ACC112 (cell line): ENCODE results near the gene LRP1-AS.

Source experiments
- H2AFZ ChIP-seq: fragments of 200-600 bp; sonication (generic); one replicate; pipeline ENCODE4 v1.6.0; 2017; ENCODE audit warnings: antibody characterized with exemption, low read length; ENCODE audit not compliant: unreplicated experiment
- H3K27ac ChIP-seq: fragments of 200-600 bp; sonication (generic); 2 replicates; pipeline ENCODE4 v1.5.1; 2014; ENCODE audit warnings: low read depth, mild to moderate bottlenecking, antibody characterized with exemption, low read length, moderate library complexity
- H3K27me3 ChIP-seq: fragments of 200-600 bp; sonication (generic); 2 replicates; pipeline ENCODE4 v1.6.1; 2014; ENCODE audit warnings: mild to moderate bottlenecking, antibody characterized with exemption, low read length, moderate library complexity, mixed read lengths; ENCODE audit not compliant: insufficient read depth
- H3K36me3 ChIP-seq: fragments of 200-600 bp; sonication (generic); 2 replicates; pipeline ENCODE4 v1.6.1; 2016; ENCODE audit warnings: mild to moderate bottlenecking, antibody characterized with exemption, low read length, moderate library complexity, mixed read lengths; ENCODE audit not compliant: insufficient read depth
- H3K4me1 ChIP-seq: fragments of 200-600 bp; sonication (generic); one replicate; pipeline ENCODE4 v1.6.1; 2016; ENCODE audit warnings: low read length, mixed read lengths; ENCODE audit not compliant: insufficient read depth, unreplicated experiment, control insufficient read depth
- H3K4me3 ChIP-seq: fragments of 200-600 bp; sonication (generic); 2 replicates; pipeline ENCODE4 v1.5.1; 2014; ENCODE audit warnings: mild to moderate bottlenecking, low read depth, low read length
- H3K79me2 ChIP-seq: fragments of 200-600 bp; sonication (generic); one replicate; pipeline ENCODE4 v1.6.0; 2016; ENCODE audit warnings: low read length; ENCODE audit not compliant: control insufficient read depth, unreplicated experiment, insufficient read depth

The LRP1-AS gene

DNA sequence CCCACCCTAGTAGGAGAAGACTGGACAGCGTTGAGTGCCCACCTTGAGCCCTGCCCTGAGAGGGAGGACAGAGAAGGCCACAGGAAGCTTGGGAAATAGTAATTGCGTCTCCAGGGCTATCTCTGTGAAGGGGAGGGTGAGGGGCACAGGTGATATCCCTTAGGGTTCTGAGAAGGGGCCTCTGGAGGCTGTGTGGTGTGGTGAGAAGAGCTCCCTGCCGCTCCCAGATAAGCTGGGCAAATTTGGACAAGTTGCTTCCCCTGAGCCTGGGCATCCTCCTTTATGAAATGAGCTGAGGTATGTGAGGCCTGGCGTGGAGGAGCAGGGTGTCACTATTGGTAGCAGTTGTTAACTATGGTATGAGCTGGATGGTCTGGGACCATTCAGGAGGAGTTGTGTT is 23.5 kb upstream of the LRP1-AS start:
- H3K27me3 ChIP-seq, result no peaks in the 10 kb centered on the region
- peaks cover 26% of the 10 kb centered on the region for H3K4me1 ChIP-seq
- H3K36me3 ChIP-seq, result peaks cover 42% of the 10 kb centered on the region
- H3K79me2 ChIP-seq, result no peaks in the 10 kb centered on the region
- H3K4me3 ChIP-seq, result no peak overlapping the region
- no peak overlapping the region for H3K27ac ChIP-seq
- no peak overlapping the region for H2AFZ ChIP-seq

DNA sequence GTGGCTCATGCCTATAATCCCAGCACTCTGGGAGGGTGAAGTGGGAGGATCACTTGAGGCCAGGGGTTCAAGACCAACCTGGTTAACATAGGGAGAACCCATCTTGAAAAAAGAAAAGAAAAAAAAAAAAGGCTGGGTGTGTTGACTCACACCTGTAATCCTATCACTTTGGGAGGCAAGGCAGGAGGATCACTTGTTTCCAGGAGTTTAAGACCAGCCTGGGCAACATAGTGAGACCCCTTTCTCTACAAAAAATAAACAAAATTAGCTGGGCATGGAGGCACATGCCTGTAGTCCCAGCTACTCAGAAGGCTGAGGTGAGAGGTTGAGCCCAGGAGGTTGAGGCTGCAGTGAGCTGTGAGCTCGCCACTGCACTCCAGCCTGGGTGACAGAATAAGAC is 23.0 kb upstream of the LRP1-AS start:
- H2AFZ ChIP-seq, result no peak overlapping the region
- peaks cover 31% of the 10 kb centered on the region for H3K4me1 ChIP-seq
- no peaks in the 10 kb centered on the region for H3K27me3 ChIP-seq
- peaks cover 42% of the 10 kb centered on the region for H3K36me3 ChIP-seq
- H3K79me2 ChIP-seq, result no peaks in the 10 kb centered on the region
- H3K27ac ChIP-seq, result no peak overlapping the region
- H3K4me3 ChIP-seq, result no peak overlapping the region

DNA sequence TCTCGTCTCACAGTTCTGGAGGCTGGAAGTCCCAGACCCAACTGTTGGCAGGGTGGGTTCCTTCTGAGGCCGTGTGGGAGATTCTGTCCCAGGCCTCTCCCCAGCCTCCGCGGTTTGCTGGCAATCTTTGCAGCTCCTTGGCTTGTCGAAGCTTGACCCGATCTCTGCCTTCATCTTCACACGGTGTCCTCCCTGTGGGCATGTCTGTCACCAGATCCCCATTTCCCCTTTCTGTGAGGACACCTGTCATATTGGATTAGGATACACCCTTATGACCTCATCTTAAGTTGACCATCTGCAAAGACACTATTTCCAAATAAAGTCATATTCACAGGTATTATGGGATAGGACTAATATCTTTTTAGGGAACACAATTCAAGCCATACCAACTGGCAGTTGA is 22.6 kb upstream of the LRP1-AS start:
- Histone ChIP-seq H3K4me1 (peaks cover 36% of the 10 kb centered on the region), H3K4me3 (no peak overlapping the region), H3K36me3 (peaks cover 46% of the 10 kb centered on the region), H3K79me2 (no peaks in the 10 kb centered on the region), H3K27ac (no peak overlapping the region), H2AFZ (no peak overlapping the region), H3K27me3 (no peaks in the 10 kb centered on the region)

DNA sequence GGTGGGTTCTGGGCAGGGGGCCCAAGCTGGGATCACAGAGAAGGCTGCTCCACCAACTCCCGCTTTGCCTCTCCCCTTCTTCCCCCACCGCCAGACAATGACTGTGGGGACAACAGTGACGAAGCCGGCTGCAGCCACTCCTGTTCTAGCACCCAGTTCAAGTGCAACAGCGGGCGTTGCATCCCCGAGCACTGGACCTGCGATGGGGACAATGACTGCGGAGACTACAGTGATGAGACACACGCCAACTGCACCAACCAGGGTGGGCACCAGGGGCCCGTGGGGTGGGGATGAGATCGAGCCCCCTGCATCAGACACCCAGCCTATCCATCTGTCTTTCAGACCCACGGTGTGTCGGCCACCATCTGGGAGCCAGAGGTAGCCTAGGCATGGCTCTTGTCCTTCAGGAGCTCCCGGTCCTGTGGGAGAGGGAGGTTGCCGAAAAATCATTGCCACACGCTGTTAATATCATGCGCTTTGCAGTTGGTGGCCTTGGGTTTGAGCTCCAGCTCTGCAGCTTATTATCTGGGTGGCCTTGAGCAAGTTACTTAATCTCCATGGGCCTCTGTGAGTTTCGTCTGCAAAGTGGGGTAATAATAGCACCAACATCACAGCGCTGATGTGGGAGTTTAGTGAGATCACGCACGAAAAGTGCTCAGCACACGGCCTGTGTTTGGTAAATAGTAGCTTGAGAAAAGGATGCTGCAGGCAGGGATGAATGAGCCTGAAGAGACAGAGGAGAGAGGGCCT is 21.8 kb upstream of the LRP1-AS start:
- H3K79me2 ChIP-seq, result no peaks in the 10 kb centered on the region
- H3K27ac ChIP-seq, result no peak overlapping the region
- H3K4me1 ChIP-seq, result peaks cover 42% of the 10 kb centered on the region
- H3K36me3 ChIP-seq, result peaks cover 52% of the 10 kb centered on the region
- H2AFZ ChIP-seq, result no peak overlapping the region
- no peaks in the 10 kb centered on the region for H3K27me3 ChIP-seq
- H3K4me3 ChIP-seq, result no peak overlapping the region

DNA sequence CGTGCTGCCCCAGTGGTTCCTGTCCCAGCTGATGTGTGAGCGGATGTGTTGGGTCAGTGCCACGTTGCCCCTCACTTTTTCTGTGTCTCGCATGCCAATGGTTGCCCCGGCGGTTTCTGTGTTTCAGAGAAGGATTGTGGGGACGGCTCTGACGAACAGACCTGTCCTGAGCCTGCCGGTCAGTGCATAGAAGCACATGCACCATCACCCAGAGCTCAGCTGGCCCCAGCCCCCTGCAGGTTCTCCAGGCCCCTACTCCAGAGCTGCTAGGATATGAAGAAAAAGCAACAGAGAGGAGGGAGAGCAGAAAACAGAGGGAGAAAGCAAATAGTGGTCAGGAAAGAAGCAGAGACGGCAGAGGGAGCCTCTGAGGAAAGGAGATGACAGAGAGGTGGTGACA is 20.6 kb upstream of the LRP1-AS start:
- Histone ChIP-seq H3K36me3 (peaks cover 46% of the 10 kb centered on the region), H3K27ac (no peak overlapping the region), H3K79me2 (no peaks in the 10 kb centered on the region), H3K27me3 (no peaks in the 10 kb centered on the region), H3K4me3 (no peak overlapping the region), H3K4me1 (peaks cover 42% of the 10 kb centered on the region), H2AFZ (no peak overlapping the region)

DNA sequence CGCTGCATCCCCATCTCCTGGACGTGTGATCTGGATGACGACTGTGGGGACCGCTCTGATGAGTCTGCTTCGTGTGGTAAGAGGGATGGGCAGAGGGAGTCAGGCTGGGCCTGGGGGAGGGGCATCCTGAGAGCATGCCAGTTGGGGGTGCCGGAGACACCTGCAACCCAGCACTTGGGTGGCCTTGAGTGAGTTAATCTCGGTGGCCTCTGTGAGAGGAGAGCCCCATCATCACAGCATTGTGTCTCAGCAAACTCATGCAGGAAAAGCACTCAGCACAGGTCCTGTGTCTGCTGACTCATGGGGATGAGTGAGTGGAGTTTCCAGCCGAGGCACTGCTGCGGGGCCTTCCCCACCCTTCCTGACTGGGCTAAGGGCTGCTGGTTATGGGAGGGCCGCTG is 19.6 kb upstream of the LRP1-AS start:
- no peak overlapping the region for H3K4me3 ChIP-seq
- H3K79me2 ChIP-seq, result no peaks in the 10 kb centered on the region
- H2AFZ ChIP-seq, result no peak overlapping the region
- H3K4me1 ChIP-seq, result peaks cover 42% of the 10 kb centered on the region
- H3K27ac ChIP-seq, result peak overlapping the region; percentile 28; the same call in 1 of the 2 replicates
- H3K36me3 ChIP-seq, result peaks cover 51% of the 10 kb centered on the region
- H3K27me3 ChIP-seq, result no peaks in the 10 kb centered on the region

DNA sequence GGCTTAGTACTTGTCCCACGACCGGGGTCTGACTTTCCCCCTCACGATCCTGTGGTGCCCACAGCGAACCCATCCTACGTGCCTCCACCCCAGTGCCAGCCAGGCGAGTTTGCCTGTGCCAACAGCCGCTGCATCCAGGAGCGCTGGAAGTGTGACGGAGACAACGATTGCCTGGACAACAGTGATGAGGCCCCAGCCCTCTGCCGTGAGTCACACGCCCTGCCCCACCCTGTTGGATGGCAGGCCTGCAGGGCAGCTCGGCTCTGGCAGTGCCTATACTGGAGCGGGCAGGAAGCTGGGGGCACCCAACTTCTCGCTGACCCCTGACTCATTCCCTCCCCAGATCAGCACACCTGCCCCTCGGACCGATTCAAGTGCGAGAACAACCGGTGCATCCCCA is 18.3 kb upstream of the LRP1-AS start:
- H2AFZ ChIP-seq, result no peak overlapping the region
- no peaks in the 10 kb centered on the region for H3K79me2 ChIP-seq
- H3K27ac ChIP-seq, result peak overlapping the region; percentile 62
- no peaks in the 10 kb centered on the region for H3K27me3 ChIP-seq
- peaks cover 58% of the 10 kb centered on the region for H3K36me3 ChIP-seq
- peaks cover 39% of the 10 kb centered on the region for H3K4me1 ChIP-seq
- no peak overlapping the region for H3K4me3 ChIP-seq

DNA sequence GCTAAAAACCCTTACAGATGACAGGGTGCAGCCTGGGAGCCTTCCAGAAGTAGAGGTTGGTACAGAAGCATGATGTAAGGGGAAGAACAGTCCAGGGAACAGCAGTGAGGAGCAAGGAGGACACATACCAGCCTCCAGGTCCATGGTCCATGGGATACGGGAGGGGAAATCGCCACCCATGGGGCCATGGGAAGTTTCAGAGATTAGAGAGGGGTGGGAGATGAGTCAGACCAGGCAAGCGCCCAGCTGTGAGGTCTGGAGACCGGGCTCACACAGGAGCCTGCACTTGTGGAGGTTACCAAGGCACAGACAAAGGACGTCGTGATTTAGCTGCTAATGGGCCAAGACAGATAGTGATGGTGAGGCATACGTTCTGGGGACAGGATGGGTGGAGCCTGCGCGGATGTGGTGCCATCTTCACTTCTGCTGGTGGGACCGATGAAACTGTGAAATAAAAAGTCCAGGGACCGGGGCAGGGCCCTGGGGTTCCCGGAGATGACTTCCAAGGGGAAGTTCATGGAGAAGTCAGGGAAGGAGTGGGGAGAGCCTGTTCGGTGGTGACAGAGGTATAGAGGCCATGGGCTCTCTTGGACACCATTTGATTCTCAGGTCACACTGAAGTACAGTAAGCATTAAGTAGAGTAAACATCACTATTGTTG is 17.7 kb upstream of the LRP1-AS start:
- Histone ChIP-seq H3K27me3 (no peaks in the 10 kb centered on the region), H3K36me3 (peaks cover 60% of the 10 kb centered on the region), H3K79me2 (peaks cover 2% of the 10 kb centered on the region), H3K4me3 (no peak overlapping the region), H3K27ac (peak overlapping the region; percentile 62), H3K4me1 (peaks cover 38% of the 10 kb centered on the region), H2AFZ (no peak overlapping the region)

DNA sequence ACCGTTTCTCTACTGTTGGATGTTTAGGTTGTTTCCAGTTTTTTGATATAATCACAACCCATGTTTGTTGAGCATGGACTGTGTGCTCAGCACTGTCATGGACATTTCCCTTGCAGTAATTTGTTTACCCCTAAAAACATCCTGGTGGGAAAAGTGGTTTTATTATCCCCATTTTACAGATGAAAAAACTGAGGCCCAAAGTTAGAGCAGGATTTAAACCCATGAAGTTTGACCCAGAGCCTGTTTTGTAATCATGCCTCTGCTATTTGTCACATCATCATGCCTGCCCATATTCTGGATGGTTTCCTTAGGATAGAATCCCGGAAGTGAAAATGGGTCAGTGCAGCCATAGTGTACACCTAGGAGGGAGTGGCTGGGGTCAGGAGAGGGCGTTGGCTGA is 17.0 kb upstream of the LRP1-AS start:
- Histone ChIP-seq H3K4me1 (peaks cover 38% of the 10 kb centered on the region), H3K27ac (peak overlapping the region; percentile 62), H3K4me3 (no peak overlapping the region), H2AFZ (no peak overlapping the region), H3K79me2 (peaks cover 7% of the 10 kb centered on the region), H3K36me3 (peaks cover 61% of the 10 kb centered on the region), H3K27me3 (no peaks in the 10 kb centered on the region)

DNA sequence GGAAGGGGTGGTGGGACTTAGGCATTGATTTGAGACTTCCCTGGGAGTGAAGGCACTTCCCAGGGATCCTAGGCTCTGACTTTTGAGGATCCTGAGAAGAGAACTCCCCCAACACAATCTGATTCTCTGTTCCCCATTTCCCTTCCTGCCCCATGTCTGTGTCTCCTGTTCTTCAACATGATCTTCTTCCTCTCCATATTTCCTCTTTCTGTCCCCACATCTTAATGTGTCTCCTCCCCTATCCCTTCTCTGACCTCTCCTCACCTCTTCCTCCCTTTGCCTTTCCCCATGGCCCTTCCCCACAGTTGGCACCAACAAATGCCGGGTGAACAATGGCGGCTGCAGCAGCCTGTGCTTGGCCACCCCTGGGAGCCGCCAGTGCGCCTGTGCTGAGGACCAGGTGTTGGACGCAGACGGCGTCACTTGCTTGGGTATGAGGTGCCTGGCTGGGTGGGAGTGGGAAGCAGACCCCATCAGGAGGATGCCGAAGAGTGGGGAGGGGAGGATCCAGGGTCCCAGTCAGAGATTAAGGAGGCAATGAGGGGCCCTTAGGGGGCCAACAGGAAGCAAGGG is 15.2 kb upstream of the LRP1-AS start:
- no peak overlapping the region for H3K4me3 ChIP-seq
- H3K79me2 ChIP-seq, result peaks cover 7% of the 10 kb centered on the region
- no peak overlapping the region for H3K27ac ChIP-seq
- H3K4me1 ChIP-seq, result peaks cover 48% of the 10 kb centered on the region
- H3K27me3 ChIP-seq, result no peaks in the 10 kb centered on the region
- H2AFZ ChIP-seq, result no peak overlapping the region
- peaks cover 71% of the 10 kb centered on the region for H3K36me3 ChIP-seq

DNA sequence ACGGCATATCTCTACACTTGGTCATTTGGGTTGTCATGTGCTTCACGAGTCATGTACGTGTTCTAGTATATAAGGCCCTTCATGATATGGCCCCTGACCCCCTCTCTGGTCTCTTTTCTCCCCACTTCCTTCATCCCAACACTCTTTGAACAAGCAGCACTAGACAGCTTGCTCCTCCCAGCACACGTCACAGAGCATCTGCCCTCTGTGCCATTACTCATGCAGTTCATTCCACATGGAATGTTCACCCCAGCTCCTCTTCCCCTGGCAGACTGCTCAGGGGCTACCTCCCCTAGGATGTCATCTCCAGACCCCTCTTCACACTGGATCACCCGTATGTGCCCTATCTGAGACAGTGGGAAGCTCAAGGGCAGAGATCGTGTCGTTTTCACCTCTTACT is 14.1 kb upstream of the LRP1-AS start:
- H3K27ac ChIP-seq, result 0 out of 2 replicates have a peak overlapping the region, but pooled peaks have one; percentile 5
- H2AFZ ChIP-seq, result no peak overlapping the region
- H3K79me2 ChIP-seq, result peaks cover 11% of the 10 kb centered on the region
- H3K27me3 ChIP-seq, result no peaks in the 10 kb centered on the region
- no peak overlapping the region for H3K4me3 ChIP-seq
- H3K4me1 ChIP-seq, result peaks cover 37% of the 10 kb centered on the region
- peaks cover 72% of the 10 kb centered on the region for H3K36me3 ChIP-seq
